ENCODE results near the gene WIPF1.
"Not testable (repeated sequence)": the region's sequence is repeated elsewhere in the genome, so short reads cannot be mapped to it uniquely, and the experiment has no call there.

The WIPF1 gene

DNA sequence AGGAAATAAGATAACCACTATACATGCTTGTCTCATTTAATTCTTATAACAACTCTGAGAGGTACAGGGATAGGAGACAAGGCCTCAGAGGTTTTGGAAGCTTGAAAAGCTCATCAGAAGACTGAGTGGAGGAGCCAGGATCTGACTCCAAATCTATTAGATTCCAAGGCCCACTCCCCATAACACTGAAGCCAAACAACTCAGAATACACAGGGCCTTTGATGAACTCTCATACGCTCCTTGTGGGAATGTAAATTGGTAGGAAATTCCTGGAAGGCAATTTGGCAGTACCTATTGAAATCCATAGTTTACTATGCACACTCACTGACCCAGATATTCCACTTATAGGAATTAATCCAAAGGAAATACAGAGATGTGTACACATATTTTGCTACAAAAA, 27.9 kb downstream of the WIPF1 start:
- no peak for DNase-seq

DNA sequence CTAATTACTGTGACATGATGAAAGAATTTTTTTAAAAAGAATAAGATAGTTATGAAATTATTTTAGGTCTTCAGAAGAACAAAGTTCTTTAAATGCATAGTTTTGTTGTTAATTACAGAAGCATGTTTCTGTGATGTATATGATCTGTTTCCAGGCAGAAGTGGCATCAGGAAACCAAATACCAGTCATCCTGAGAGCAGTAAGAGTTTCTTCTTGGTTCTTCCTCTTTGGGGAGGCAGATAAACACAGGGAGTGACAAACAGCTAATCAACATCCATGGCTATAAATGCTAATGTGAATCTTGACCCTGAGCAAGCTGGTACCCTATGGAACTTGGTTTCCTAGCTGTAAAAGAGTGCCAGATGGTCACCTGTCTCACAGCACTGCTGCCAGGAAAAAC, 29.2 kb downstream of the WIPF1 start:
- no peak for DNase-seq

DNA sequence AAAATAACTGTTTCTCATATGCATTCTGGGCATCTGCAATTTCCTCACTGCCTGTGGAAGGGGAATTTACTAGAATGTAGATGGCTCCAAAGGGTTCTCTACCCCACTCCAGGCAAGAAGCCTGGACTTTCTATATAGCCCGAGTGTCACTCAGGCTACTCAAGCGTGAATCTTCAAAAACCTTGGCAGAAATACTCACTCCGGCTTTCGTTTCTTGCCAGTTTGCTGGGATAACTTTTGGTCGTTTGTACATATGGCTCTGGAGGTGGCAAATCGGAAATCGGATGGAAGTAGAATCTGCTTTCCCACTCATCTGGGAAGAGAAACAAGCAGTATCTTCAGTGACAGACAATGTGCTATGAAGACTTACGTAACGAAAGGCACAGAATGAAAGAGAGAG, 30.7 kb downstream of the WIPF1 start:
- DNase-seq = no peak

- DNase-seq = no peak
Observed at GRCh38 chr2:174563530-174564282, 33.9 kb downstream of the WIPF1 start.

DNA sequence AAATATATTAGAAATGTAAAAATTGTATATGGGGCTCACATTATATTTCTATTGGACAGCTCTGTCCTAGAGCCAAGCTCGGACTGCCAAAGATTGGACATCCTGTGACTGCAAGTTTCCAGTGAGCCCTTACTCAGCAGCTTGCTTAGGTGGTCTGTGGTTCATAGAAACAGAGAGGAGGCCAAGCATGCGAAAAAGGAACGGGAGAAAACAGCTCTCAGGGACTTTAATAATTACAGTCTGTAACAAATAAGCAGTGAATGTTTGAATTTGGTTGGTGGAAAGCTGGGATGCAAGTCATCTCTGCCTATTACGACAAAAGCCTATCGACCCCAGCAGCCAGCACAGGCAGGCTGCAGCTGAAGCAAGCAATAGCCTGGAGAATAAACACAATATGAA, 35.6 kb downstream of the WIPF1 start:
- no peak for DNase-seq

- no peak for DNase-seq
Observed at GRCh38 chr2:174561283-174561971, 36.2 kb downstream of the WIPF1 start.

DNA sequence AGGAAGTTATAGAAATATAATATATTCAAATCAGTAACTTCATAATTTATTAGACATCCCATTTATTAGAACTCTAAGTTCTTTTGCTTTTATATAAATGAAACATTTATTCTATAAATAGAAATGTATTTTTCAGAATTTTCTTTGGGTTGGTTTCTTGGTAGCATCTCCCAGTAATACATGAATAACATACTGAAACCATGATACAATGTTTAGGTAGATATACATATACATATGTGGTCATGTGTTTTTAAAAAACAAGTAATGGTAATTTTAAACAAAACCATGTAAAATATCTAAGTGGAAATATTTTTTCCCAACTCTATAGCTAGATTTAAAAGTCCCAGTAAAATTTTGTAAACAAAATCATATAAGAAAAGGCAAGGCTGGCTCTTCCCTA, 36.9 kb downstream of the WIPF1 start:
- DNase-seq = no peak

DNA sequence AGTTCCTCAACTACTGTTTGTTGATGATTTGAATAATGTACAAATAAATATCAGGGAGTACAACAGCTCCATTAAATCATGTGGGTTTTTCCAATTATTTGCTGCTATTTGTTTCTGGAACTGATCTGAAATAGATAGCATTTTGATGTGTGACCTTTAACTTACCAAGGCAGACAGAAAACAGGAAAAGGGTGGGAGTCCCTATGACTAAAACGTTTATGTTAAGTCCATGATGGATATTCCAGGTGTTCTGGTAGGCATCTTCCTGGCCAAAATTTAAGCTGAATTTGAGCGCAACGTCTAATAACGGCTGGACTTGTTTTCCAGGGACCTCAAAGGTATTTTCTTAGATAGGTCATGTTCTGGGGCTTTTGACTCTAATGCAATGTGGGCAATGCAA, 41.6 kb downstream of the WIPF1 start:
- no peak for DNase-seq

GRCh38 chr2:174554529-174555150, 43.0 kb downstream of the WIPF1 start:
- DNase-seq = no peak

- no peak for DNase-seq
Observed at GRCh38 chr2:174553811-174554493, 43.7 kb downstream of the WIPF1 start.

GRCh38 chr2:174552880-174553279, 44.7 kb downstream of the WIPF1 start:
- DNase-seq = no peak

- DNase-seq = no peak
Observed at GRCh38 chr2:174551697-174552096, 45.9 kb downstream of the WIPF1 start.

DNA sequence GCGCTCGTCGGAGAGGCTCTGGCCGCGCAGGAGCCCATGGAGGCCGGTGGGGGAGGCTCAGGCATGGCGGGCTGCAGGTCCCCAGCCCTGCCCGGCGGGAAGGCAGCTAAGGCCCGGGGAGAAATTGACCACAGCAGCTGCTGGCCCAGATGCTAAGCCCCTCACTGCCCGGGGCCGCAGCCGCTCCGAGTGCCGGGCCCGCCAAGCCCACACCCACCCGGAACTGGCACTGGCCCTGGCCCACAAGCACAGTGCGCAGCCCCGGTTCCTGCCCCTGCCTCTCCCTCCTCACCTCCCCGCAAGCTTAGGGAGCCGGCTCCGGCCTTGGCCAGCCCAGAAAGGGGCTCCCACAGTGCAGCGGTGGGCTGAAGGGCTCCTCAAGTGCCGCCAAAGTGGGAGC, 49.0 kb downstream of the WIPF1 start:
- not testable (repeated sequence) for DNase-seq

DNA sequence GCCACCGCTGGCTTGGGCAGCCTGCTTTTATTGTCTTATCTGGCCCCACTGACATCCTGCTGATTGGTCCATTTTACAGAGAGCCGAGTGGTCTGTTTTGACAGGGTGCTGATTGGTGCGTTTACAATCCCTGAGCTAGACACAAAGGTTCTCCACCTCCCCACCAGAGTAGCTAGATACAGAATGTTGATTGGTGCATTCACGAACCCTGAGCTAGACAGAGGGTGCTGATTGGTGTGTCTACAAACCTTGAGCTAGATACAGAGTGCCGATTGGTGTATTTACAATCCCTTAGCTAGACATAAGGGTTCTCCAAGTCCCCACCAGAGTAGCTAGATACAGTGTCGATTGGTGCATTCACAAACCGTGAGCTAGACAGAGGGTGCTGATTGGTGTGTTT, 49.6 kb downstream of the WIPF1 start:
- DNase-seq = not testable (repeated sequence)

DNA sequence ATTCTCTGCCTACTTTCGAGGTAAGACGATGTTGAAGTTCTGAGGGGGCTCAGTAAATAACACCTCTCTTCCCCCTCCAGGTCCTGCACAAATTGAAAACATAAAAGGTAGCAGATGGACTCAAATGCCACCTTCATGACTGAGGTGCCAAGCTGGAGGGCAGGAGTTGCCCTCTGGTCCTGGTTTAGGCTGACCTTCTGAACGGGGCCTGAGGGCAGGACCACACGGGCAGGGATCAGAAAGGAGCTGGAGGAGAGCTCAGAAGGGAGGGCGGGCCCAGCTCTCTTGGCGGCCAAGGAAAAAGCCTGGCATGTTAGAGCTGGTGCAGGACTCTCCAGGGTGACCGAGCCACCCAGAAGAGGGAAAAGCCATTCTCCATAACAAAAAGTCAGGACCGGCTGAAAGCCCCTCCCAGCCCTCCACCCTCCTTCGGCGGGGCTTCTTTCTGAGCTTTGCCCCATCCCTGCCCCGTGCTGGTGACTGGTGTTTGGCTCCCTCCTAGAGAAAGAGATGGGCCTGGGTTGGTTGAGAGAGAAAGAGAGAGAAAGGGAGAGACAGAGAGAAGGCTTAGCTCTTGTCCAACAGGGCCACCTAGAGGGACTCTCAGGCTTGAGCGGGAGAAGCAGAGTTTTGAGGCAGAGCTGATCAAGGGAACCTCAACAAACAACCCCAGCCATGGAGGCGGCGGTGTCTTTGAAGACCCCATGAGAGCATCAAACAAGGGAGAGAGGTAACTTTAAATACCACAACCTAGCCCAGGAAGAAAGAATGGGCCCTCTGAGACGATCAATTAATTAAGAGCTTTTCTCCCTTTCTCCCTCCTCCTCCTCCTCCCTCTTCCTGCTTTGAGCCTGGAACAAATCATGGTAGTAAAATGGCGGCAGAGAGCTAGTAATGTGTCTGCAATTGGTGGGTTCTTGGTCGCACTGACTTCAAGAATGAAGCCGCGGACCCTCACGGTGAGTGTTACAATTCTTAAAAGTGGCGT, 50.8 kb downstream of the WIPF1 start:
- peak; percentile 13 to 24 for DNase-seq

- no peak for DNase-seq
Observed at GRCh38 chr2:174545240-174545639, 52.4 kb downstream of the WIPF1 start.

DNA sequence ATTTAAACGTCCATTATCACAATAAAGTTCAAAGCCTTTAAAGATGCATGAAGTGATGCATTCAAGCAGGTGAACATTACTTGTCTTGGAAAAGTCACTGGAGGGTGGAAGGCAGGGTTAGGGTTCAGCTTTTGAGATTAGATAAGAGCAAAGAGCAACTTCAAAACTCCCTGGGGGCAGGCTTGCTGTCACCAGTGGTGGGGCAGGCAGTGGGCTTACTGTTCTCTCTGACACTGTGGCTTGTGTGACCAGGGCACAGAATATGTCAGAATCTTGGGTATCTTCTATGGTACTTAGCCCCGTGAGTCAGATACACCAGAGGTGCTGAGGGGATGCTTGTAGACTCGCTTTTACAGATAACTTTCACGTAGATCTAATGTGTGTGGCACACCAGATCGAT, 52.8 kb downstream of the WIPF1 start:
- no peak for DNase-seq

DNA sequence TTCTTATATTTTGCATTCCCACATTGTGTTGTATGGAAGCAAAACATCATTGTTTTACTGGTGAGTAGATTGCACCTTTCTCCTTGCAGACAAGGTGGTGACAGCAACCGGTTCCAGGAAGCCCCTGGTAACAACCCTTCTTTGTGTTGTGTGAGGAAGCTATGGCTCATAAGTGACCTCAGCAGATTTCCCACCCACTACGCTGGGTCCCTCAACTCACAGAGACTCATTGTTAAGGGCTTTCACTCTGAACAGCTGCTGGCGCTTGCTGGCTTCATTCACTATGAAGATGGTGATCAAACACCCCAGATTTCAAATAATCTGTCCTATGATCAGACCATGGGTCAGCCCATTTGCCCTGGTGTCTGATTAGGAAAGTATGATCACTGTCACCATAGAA, 53.4 kb downstream of the WIPF1 start:
- no peak for DNase-seq

DNA sequence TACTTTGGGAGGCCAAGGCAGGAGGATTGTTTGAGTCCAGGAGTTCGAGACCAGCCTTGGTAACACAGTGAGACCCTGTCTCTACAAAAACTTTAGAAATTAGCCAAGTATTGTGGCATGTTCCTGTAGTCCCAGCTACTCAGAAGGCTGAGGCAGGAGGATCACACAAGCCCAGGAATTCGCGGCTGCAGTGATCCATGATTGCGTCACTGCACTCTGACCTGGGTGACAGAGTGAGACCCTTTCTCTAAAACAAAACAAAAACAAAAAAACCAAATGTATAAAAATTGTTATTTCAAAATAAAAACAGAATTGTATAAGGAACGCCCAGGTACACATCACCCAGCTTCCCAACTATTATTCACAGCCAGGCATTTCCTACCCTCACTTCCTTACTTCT, 56.7 kb downstream of the WIPF1 start:
- DNase-seq = no peak

- DNase-seq = no peak
Observed at GRCh38 chr2:174535757-174536703, 61.6 kb downstream of the WIPF1 start.

DNA sequence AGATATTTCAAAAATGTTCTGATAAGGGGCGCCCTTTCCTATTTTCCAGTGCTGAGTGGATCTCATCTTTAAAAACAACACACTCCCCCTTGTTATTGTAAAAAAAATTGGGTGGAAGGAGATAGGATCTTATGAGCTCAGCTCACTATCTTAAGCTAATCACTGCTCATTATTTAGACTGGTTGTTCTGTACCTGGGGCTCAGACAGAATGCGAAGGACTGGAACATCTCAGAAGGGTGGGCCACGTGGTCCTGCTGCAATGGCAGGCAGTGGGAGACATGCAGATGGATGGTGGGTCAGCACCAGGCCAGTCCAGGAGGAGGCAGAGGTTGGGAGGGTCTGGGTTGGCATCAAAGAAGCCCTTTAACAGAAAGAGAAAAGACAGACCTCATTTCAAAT, 62.5 kb downstream of the WIPF1 start:
- DNase-seq = no peak
